Cardiac fibroblast (primary cell): ENCODE measurements around the gene FIG4.
"Not testable (repeated sequence)": the region's sequence is repeated elsewhere in the genome, so short reads cannot be mapped to it uniquely, and the experiment has no call there.

Source experiments
- DNase-seq, 2 donors: peaks; one replicate each; pipeline versions ENCODE4 v3.0.0 to v3.0.0-alpha.2; 2010; ENCODE audit warnings: low read depth in 2 of 2
- H3K4me3 ChIP-seq, 2 donors: replicated peaks in 1 of 2; 1 replicate in 1 of 2; 2 replicates in 1 of 2; pipeline ENCODE4 v1.5.1; 2011; ENCODE audit warnings: low read depth in 2 of 2, low read length in 2 of 2, mild to moderate bottlenecking in 2 of 2, moderate library complexity in 1 of 2
- TF ChIP-seq, protein P1 (sequence below): IDR thresholded peaks from one replicate; pipeline ENCODE4 v1.5.1; 2011; ENCODE audit warnings: low read depth, mild to moderate bottlenecking, low read length, inconsistent platforms

FIG4 gene

GRCh38 chr6:109816452-109817374 lies 125.6 kb downstream of the FIG4 start:
- TF ChIP-seq, protein P1, sequence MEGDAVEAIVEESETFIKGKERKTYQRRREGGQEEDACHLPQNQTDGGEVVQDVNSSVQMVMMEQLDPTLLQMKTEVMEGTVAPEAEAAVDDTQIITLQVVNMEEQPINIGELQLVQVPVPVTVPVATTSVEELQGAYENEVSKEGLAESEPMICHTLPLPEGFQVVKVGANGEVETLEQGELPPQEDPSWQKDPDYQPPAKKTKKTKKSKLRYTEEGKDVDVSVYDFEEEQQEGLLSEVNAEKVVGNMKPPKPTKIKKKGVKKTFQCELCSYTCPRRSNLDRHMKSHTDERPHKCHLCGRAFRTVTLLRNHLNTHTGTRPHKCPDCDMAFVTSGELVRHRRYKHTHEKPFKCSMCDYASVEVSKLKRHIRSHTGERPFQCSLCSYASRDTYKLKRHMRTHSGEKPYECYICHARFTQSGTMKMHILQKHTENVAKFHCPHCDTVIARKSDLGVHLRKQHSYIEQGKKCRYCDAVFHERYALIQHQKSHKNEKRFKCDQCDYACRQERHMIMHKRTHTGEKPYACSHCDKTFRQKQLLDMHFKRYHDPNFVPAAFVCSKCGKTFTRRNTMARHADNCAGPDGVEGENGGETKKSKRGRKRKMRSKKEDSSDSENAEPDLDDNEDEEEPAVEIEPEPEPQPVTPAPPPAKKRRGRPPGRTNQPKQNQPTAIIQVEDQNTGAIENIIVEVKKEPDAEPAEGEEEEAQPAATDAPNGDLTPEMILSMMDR: no peak
- DNase-seq: no peak
- no peak overlapping the region for H3K4me3 ChIP-seq

GRCh38 chr6:109820706-109821350 lies 129.7 kb downstream of the FIG4 start:
- TF ChIP-seq, protein P1: no peak

DNA sequence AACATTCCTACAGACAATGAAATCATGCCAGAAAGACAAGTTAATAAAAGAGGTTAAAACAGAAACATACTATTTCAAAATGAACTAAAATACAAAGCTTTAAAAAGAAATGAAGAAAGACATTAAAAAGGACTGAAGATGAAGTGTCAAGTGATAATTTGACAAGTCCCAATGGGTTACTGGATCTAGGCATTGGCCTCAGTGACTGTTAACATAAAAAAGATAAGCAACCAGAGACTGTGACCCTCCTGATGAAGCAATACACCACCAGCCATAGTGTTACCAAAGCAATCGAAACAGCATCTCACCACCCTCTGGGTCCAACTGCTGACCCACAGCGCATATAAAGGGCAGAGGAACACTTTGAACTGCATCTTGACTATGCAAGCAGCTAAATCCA lies 130.3 kb downstream of the FIG4 start:
- no peak for DNase-seq
- TF ChIP-seq, protein P1: no peak
- H3K4me3 ChIP-seq: no peak overlapping the region

More at GRCh38 chr6:109820706-109821350, 129.7 kb downstream of the FIG4 start:
- DNase-seq: no peak
- no peak overlapping the region for H3K4me3 ChIP-seq

- TF ChIP-seq, protein P1: no peak
- H3K4me3 ChIP-seq: no peak overlapping the region
These were observed 133.0 kb downstream of the FIG4 start for GRCh38 chr6:109824105-109824504.

GRCh38 chr6:109826551-109826950 lies 135.5 kb downstream of the FIG4 start:
- TF ChIP-seq, protein P1: no peak
- no peak for DNase-seq
- no peak overlapping the region for H3K4me3 ChIP-seq

More at GRCh38 chr6:109824105-109824504, 133.0 kb downstream of the FIG4 start:
- DNase-seq: no peak

DNA sequence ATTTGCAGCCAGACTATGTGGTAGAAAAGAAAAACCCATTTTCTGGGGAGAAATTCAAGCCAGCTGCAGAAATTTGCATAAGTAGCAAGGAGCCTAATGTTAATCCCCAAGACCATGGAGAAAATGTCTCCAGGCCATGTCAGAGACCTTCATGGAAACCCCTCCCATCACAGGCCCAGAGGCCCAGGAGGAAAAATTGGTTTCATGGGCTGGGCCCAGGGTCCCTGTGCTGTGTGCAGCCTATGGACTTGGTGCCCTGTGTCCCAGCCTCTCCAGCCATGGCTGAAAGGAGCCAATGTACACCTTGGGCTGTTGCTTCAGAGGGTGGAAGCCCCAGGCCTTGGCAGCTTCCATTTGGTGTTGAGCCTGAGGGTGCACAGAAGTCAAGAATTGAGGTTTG lies 140.3 kb downstream of the FIG4 start:
- DNase-seq: not testable (repeated sequence)

DNA sequence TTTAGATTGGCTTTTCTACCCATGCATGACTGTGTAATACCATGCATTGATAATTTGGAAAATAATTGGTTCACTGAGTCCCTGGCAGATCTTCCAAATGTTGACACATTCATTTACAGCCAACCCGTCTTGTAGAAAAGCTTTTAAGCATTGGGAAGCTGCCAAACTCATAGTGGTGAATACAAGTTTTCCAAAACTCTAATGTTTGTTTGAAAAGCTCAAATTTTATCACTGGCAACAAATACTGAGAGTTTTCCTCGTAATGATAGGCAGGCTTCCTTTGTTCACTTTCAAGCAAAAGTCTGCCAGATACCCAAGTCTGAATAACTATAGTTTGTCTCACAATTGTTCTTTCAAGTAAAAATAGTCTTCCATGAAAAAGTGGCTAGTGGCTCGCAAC lies 143.0 kb downstream of the FIG4 start:
- H3K4me3 ChIP-seq: no peak overlapping the region
- TF ChIP-seq, protein P1: no peak
- DNase-seq: peak in 1 of 2 donors; percentile 7

More for the DNA sequence above, 140.3 kb downstream of the FIG4 start:
- not testable (repeated sequence) for H3K4me3 ChIP-seq
